Right atrium auricular region (tissue), 2 donors: Measurements from ENCODE around the gene ABL1. TPM values are rescaled to one million over a fixed set of nuclear protein-coding genes. Genes with fewer than 3 reads are reported as not detected.
A peak's percentile ranks its signal among the peaks of the same experiment; 100 is the strongest.

Experiments used
- DNase-seq: peaks from one replicate; pipeline ENCODE4 v3.0.0-alpha.2; 2019; ENCODE audit warnings: low spot score
- H3K27ac ChIP-seq, 2 donors: fragments of 200-600 bp; sonication (generic); 1 replicate in 1 of 2; 2 replicates in 1 of 2; pipeline ENCODE4 v1.5.1; 2016 to 2019
- H3K27me3 ChIP-seq, 2 donors: fragments of 200-600 bp; sonication (generic); one replicate each; pipeline versions ENCODE4 v1.5.1 to v1.6.0; 2017 to 2019
- H3K36me3 ChIP-seq: fragments of 200-600 bp; sonication (generic); one replicate; pipeline ENCODE4 v1.5.1; 2016
- H3K4me1 ChIP-seq, 2 donors: fragments of 200-600 bp; sonication (generic); one replicate each; pipeline versions ENCODE4 v1.5.1 to v1.6.0; 2017 to 2019
- H3K4me3 ChIP-seq, 2 donors: fragments of 200-600 bp; sonication (generic); 1 replicate in 1 of 2; 2 replicates in 1 of 2; pipeline ENCODE4 v1.5.1; 2017 to 2019; ENCODE audit warnings: mild to moderate bottlenecking in 1 of 2, moderate library complexity in 1 of 2
- H3K9me3 ChIP-seq, 2 donors: fragments of 200-600 bp; sonication (generic); one replicate each; pipeline ENCODE4 v1.5.1; 2019
- CTCF ChIP-seq, 2 donors: fragments of 200-600 bp; sonication (generic); IDR thresholded peaks; one replicate each; pipeline ENCODE4 v1.5.1; 2019; ENCODE audit warnings: antibody characterized with exemption in 2 of 2
- total RNA-seq, 2 donors: library from RNA; depleted of rRNA; stranded (reverse); fragments of >200 nt; gene quantifications; one replicate each; pipeline ENCODE4 v1.1.0, GENCODE V29; 2016

Gene ABL1
- total RNA-seq, 2 donors from 2014 or later: 26.3 to 38.9 TPM

- DNase-seq: no peak
Observed at GRCh38 chr9:130930804-130931349, 95.8 kb downstream of the ABL1 start.

GRCh38 chr9:130931508-130932254 is 96.6 kb downstream of the ABL1 start:
- peak overlapping the region in 1 of 2 donors; percentile 74 for H3K27ac ChIP-seq
- no peak for DNase-seq
- TF ChIP-seq CTCF (IDR thresholded peaks at IDR 0.05): no peak
- H3K27me3 ChIP-seq: peaks cover 0 to 11% of the 10 kb centered on the region in 2 donors
- no peaks in the 10 kb centered on the region for H3K36me3 ChIP-seq
- no peaks in the 10 kb centered on the region for H3K9me3 ChIP-seq
- no peak overlapping the region for H3K4me3 ChIP-seq
- H3K4me1 ChIP-seq: peaks cover 0 to 52% of the 10 kb centered on the region in 2 donors

More at GRCh38 chr9:130930804-130931349, 95.8 kb downstream of the ABL1 start:
- H3K27me3 ChIP-seq: peaks cover 0 to 11% of the 10 kb centered on the region in 2 donors
- H3K36me3 ChIP-seq: no peaks in the 10 kb centered on the region
- H3K9me3 ChIP-seq: no peaks in the 10 kb centered on the region
- H3K4me3 ChIP-seq: no peak overlapping the region
- H3K27ac ChIP-seq: no peak overlapping the region
- H3K4me1 ChIP-seq: peaks cover 0 to 45% of the 10 kb centered on the region in 2 donors
- no peak for TF ChIP-seq CTCF (IDR thresholded peaks at IDR 0.05)

GRCh38 chr9:130932255-130933079 is 97.4 kb downstream of the ABL1 start:
- Histone ChIP-seq H3K4me3 (peak overlapping the region in 1 of 2 donors; percentile 4), H3K36me3 (no peaks in the 10 kb centered on the region), H3K27me3 (peaks cover under 1 to 15% of the 10 kb centered on the region in 2 donors), H3K27ac (peak overlapping the region; percentile 74 to 77), H3K9me3 (no peaks in the 10 kb centered on the region), H3K4me1 (peaks cover 0 to 52% of the 10 kb centered on the region in 2 donors)
- no peak for DNase-seq
- peak in 1 of 2 donors; percentile 55 for TF ChIP-seq CTCF (IDR thresholded peaks at IDR 0.05)

DNA sequence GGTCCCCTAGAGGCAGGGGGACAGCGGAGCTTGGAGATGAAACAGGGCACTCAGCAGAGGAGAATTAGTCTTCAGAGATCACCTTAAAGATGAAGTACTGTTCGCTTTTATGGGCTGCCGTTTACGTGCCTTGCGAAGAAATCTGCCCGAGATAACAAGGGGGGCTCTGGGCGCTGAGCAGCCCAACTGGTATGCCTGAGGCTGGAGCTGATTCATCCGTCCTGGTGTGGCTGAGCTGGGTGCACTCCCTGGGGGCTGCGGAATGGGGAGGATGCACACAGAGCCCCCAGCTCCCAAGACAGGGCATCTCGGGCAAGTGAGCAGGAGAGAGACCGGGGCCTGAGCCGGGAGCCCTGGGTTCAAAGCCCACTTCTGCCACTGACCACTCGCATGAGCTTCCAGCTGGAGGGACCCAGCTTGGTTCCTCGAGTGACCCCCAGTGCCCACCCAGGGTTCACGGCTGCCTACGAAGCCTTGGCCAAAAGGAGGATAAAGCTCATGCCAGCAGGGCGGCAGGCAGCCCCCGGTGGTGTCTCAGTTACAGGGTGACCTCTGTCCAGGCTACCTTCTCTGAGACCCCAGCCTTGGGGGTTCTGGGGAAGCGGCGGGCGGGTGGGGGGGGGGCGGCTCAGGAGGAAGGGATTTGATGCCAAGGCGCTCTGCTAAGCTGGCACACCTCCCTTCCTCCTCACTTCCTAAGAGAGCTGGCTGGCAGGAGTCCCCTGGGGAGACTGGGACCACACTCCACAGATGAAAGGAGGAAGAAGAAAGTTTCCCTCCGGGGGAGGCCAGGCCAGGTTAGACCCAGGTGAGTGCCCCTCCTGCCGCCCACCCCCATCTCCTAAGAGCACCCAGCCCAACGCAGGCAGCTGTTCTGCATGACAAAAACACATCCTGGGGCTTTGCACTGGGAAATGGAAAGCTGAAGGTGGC is 98.3 kb downstream of the ABL1 start:
- peaks cover 2 to 24% of the 10 kb centered on the region in 2 donors for H3K27me3 ChIP-seq
- no peak for DNase-seq

More for the DNA sequence above, 98.3 kb downstream of the ABL1 start:
- Histone ChIP-seq H3K4me1 (peaks cover 0 to 58% of the 10 kb centered on the region in 2 donors), H3K4me3 (peak overlapping the region in 1 of 2 donors; percentile 4), H3K36me3 (no peaks in the 10 kb centered on the region), H3K27ac (peak overlapping the region; percentile 74 to 77), H3K9me3 (no peaks in the 10 kb centered on the region)
- no peak for TF ChIP-seq CTCF (IDR thresholded peaks at IDR 0.05)
